Keratinocyte (primary cell): ENCODE data around the gene TBRG4.

Experiments
- CTCF ChIP-seq, 3 experiments: IDR thresholded peaks in 1 of 3; conservative IDR thresholded peaks in 1 of 3; optimal IDR thresholded peaks in 1 of 3; 2 replicates in 2 of 3; 3 replicates in 1 of 3; pipeline versions ENCODE3 to v1.5.1; 2011; ENCODE audit warnings: low read length in 3 of 3, mild to moderate bottlenecking in 3 of 3, moderate library complexity in 2 of 3, control low read depth in 1 of 3, inconsistent platforms in 1 of 3; ENCODE audit not compliant: insufficient read depth in 2 of 3; ENCODE audit errors: extremely low read depth in 1 of 3
- EZH2 ChIP-seq: IDR thresholded peaks from one replicate; pipeline ENCODE4 v1.6.1; 2012; ENCODE audit warnings: inconsistent platforms, mild to moderate bottlenecking, low read length, moderate library complexity

- no peak for TF ChIP-seq CTCF (optimal IDR thresholded peaks at IDR 0.05 in 1 of 3, IDR thresholded peaks at IDR 0.05 in 1 of 3, conservative IDR thresholded peaks at IDR 0.05 in 1 of 3; ENCODE audit: extremely low read depth in 1 of 3, insufficient read depth in 2 of 3, low read length in 3 of 3)
- no peak for TF ChIP-seq EZH2
These were observed 36.6 kb upstream of the TBRG4 start for GRCh38 chr7:45147858-45148652.
